ENCODE measurements around the gene KIF12.

GRCh38 chr9:114117614-114117995, 18.5 kb upstream of the KIF12 start:
- TF ChIP-seq CTCF (IDR thresholded peaks at IDR 0.05) (no peak), POLR2A (IDR thresholded peaks at IDR 0.05) (no peak)

All from lower leg skin (tissue), 3 donors.